OCI-LY7 (cell line): Measurements from ENCODE around the gene CYP20A1. TPM values are rescaled to one million over a fixed set of nuclear protein-coding genes. Genes with fewer than 3 reads are reported as not detected.

Experiments used
- BruUV-seq: library from RNA; stranded (reverse); fragments of 400-500 nt; replicated peaks from 2 replicates; lab custom pipeline; 2021; lab: Mats Ljungman, UMichigan
- CTCF ChIA-PET: fragments of 300-600 bp; sonication (Branson Sonifier 250); formaldehyde crosslinking; loops from one replicate; lab custom pipeline; 2022; ENCODE audit warnings: antibody characterized with exemption; ENCODE audit not compliant: unreplicated experiment; lab: Charles Lee
- POLR2A ChIA-PET: fragments of 300-600 bp; sonication (Branson Sonifier 250); formaldehyde crosslinking; loops from one replicate; lab custom pipeline; 2022; ENCODE audit warnings: antibody characterized with exemption; lab: Charles Lee
- DNase-seq: peaks from one replicate; pipeline ENCODE4 v3.0.0-alpha.2; 2015; ENCODE audit warnings: low spot score
- H2AFZ ChIP-seq: fragments of 200-600 bp; sonication (generic), shearing (Covaris generic); 2 replicates; pipeline ENCODE4 v1.6.1; 2014; ENCODE audit warnings: mild to moderate bottlenecking, antibody characterized with exemption, low read length, moderate library complexity
- H3K27ac ChIP-seq: fragments of 200-600 bp; sonication (generic); 2 replicates; pipeline ENCODE4 v1.5.1; 2014; ENCODE audit warnings: mixed run types, low read depth, mild to moderate bottlenecking, moderate library complexity, low read length, inconsistent platforms; ENCODE audit not compliant: poor library complexity, severe bottlenecking
- H3K36me3 ChIP-seq: fragments of 200-600 bp; sonication (generic); 2 replicates; pipeline ENCODE4 v1.6.1; 2014; ENCODE audit warnings: mild to moderate bottlenecking, antibody characterized with exemption, low read length, moderate library complexity, mixed read lengths; ENCODE audit not compliant: insufficient read depth
- H3K4me1 ChIP-seq: fragments of 200-600 bp; sonication (generic); 2 replicates; pipeline ENCODE4 v1.5.1; 2014; ENCODE audit warnings: mild to moderate bottlenecking, low read length; ENCODE audit not compliant: insufficient read depth, poor library complexity, severe bottlenecking
- H3K4me2 ChIP-seq: fragments of 200-600 bp; sonication (generic); 2 replicates; pipeline ENCODE4 v1.6.1; 2014; ENCODE audit warnings: mild to moderate bottlenecking, low read length
- H3K4me3 ChIP-seq: fragments of 200-600 bp; sonication (generic); 2 replicates; pipeline ENCODE4 v1.5.1; 2014; ENCODE audit warnings: mild to moderate bottlenecking, low read depth, low read length; ENCODE audit not compliant: poor library complexity, severe bottlenecking
- H3K79me2 ChIP-seq: fragments of 200-600 bp; sonication (generic); 2 replicates; pipeline ENCODE4 v1.6.1; 2016; ENCODE audit warnings: low read depth, mild to moderate bottlenecking, low read length, moderate library complexity, mixed read lengths; ENCODE audit not compliant: insufficient read depth
- H3K9me2 ChIP-seq: fragments of 200-600 bp; sonication (generic); 2 replicates; pipeline ENCODE4 v1.6.1; 2016; ENCODE audit warnings: mild to moderate bottlenecking, low read length, mixed read lengths; ENCODE audit not compliant: insufficient read depth
- H3K9me3 ChIP-seq: fragments of 200-600 bp; sonication (generic); 2 replicates; pipeline ENCODE4 v1.6.1; 2014; ENCODE audit warnings: mild to moderate bottlenecking, mixed run types, low read length, mixed read lengths
- H4K20me1 ChIP-seq: fragments of 200-600 bp; sonication (generic); 2 replicates; pipeline ENCODE4 v1.6.1; 2014; ENCODE audit warnings: mild to moderate bottlenecking, antibody characterized with exemption, low read length, moderate library complexity, mixed read lengths; ENCODE audit not compliant: insufficient read depth
- EZH2phosphoT487 ChIP-seq: fragments of 200-600 bp; sonication (generic); IDR thresholded peaks from 2 replicates; pipeline ENCODE4 v1.6.1; 2018; ENCODE audit warnings: low read depth, borderline replicate concordance, mild to moderate bottlenecking, mixed run types, antibody characterized with exemption, low read length, moderate library complexity, mixed read lengths
- intact Hi-C: fragments of 100-400 bp; cut with micrococcal nuclease; formaldehyde crosslinking; loops from one replicate; pipeline ENCODE4 v1.10.0; 2022; ENCODE audit not compliant: unreplicated experiment
- total RNA-seq, 2 experiments: library from RNA; depleted of rRNA in 1 of 2; stranded (reverse); fragments of >200 nt in 1 of 2; shearing (Covaris generic) in 1 of 2; gene quantifications; 2 replicates each; pipeline ENCODE4 v1.2.3, GENCODE V29; 2014 to 2022
- TF ChIP-seq, protein P1 (sequence below): fragments of 200-600 bp; sonication (generic); conservative IDR thresholded peaks from 2 replicates; pipeline ENCODE4 v1.5.1; 2014; ENCODE audit warnings: mild to moderate bottlenecking, antibody characterized with exemption, low read length, moderate library complexity, mixed read lengths

Gene CYP20A1
- total RNA-seq, 2 experiments from 2014 or later = 14.7 to 20.3 TPM

DNA sequence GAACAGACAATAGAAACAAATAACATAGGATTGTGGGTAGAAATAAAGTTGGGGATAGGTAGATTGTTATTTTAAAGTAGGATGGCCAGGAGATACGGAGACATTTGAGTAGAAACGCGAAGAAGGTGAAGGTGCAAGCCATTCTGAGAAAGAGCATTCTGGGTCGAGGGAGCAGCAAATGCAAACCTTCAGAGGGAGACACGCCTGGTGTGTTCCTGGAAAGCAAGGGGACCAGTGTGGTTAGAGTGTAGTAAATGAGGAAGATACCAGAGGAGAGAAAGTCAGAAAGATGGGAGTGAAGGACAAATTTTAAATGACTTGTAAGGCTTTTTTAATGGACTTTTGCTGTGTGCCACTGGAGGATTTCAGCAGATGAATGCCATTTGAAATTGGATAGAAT is 1.7 kb downstream of the CYP20A1 start:
- Histone ChIP-seq H3K4me3 (peak overlapping the region; percentile 75), H3K9me3 (no peaks in the 10 kb centered on the region), H3K4me1 (peaks cover 14% of the 10 kb centered on the region), H4K20me1 (peaks cover 5% of the 10 kb centered on the region; the same call in 1 of the 2 replicates), H3K9me2 (no peaks in the 10 kb centered on the region), H3K36me3 (peaks cover 22% of the 10 kb centered on the region), H3K4me2 (peak overlapping the region; percentile 76), H2AFZ (no peak overlapping the region), H3K27ac (no peak overlapping the region), H3K79me2 (peaks cover 26% of the 10 kb centered on the region)
- no TSS peak for BruUV-seq
- TF ChIP-seq EZH2phosphoT487 = no peak
- TF ChIP-seq, protein P1, sequence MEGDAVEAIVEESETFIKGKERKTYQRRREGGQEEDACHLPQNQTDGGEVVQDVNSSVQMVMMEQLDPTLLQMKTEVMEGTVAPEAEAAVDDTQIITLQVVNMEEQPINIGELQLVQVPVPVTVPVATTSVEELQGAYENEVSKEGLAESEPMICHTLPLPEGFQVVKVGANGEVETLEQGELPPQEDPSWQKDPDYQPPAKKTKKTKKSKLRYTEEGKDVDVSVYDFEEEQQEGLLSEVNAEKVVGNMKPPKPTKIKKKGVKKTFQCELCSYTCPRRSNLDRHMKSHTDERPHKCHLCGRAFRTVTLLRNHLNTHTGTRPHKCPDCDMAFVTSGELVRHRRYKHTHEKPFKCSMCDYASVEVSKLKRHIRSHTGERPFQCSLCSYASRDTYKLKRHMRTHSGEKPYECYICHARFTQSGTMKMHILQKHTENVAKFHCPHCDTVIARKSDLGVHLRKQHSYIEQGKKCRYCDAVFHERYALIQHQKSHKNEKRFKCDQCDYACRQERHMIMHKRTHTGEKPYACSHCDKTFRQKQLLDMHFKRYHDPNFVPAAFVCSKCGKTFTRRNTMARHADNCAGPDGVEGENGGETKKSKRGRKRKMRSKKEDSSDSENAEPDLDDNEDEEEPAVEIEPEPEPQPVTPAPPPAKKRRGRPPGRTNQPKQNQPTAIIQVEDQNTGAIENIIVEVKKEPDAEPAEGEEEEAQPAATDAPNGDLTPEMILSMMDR = no peak
- ChIA-PET POLR2A (interaction anchor here (1.1 kb wide), 1 partner anchor 30 kb away, joined by 5 read pairs; no protein-coding TSS in a partner anchor), CTCF (no interaction called here)
- intact Hi-C loops = no loop called here
- DNase-seq = peak; percentile 23

DNA sequence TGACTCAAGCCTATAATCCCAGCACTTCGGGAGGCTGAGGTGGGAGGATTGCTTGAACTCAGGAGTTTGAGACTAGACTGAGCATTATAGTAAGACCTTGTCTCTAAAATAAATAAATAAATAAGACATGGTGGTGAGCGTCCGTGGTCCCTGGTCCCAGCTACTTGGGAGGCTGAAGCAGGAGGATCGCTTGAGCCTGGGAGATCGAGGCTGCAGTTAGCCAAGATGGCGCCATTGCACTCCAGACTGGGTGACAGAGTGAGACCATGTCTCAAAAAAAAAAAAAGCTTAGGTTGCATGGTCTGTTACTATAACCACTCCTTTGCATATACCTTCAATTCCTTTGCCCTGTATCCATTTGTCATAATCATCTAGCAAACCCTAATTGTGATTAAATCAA is 3.7 kb downstream of the CYP20A1 start:
- Histone ChIP-seq H3K79me2 (peaks cover 29% of the 10 kb centered on the region), H3K27ac (no peak overlapping the region), H3K4me3 (no peak overlapping the region), H3K9me3 (no peaks in the 10 kb centered on the region), H4K20me1 (peaks cover 5% of the 10 kb centered on the region; the same call in 1 of the 2 replicates), H2AFZ (no peak overlapping the region), H3K36me3 (peaks cover 42% of the 10 kb centered on the region), H3K4me2 (no peak overlapping the region), H3K9me2 (no peaks in the 10 kb centered on the region), H3K4me1 (peaks cover 14% of the 10 kb centered on the region)
- no peak for TF ChIP-seq EZH2phosphoT487
- TF ChIP-seq, protein P1 = no peak
- ChIA-PET POLR2A (interaction anchor here (0.6 to 1.0 kb wide), 2 partner anchors 413 to 421 kb away, joined by 3 to 4 read pairs; no protein-coding TSS in a partner anchor), CTCF (no interaction called here)
- DNase-seq = no peak
- intact Hi-C loops = no loop called here
- no TSS peak for BruUV-seq

DNA sequence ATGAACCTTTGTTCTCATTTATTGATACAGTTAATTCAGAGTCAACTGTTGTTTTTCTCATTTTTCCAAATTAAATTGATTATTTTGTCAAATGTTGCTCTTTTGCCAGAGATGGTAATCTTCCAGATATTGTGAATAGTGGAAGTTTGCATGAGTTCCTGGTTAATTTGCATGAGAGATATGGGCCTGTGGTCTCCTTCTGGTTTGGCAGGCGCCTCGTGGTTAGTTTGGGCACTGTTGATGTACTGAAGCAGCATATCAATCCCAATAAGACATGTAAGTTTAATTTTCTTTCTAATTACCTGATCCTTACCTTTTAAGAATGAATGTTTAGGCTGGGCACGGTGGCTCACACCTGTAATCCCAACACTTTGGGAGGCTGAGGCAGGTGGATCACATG is 7.8 kb downstream of the CYP20A1 start:
- Histone ChIP-seq H3K36me3 (peaks cover 67% of the 10 kb centered on the region), H3K9me2 (no peaks in the 10 kb centered on the region), H3K4me2 (no peak overlapping the region), H4K20me1 (no peaks in the 10 kb centered on the region), H3K79me2 (peaks cover 8% of the 10 kb centered on the region; the same call in 1 of the 2 replicates), H2AFZ (no peak overlapping the region), H3K9me3 (no peaks in the 10 kb centered on the region), H3K27ac (no peak overlapping the region), H3K4me3 (no peak overlapping the region), H3K4me1 (no peaks in the 10 kb centered on the region)
- BruUV-seq = no TSS peak
- ChIA-PET POLR2A (interaction anchor here (0.7 to 1.0 kb wide), 2 partner anchors 11 to 183 kb away, joined by 3 read pairs; no protein-coding TSS in a partner anchor), CTCF (no interaction called here)
- TF ChIP-seq, protein P1 = no peak
- no peak for TF ChIP-seq EZH2phosphoT487
- no peak for DNase-seq
- intact Hi-C loops = no loop called here
